ENCODE data around the gene RASGEF1C.

The RASGEF1C gene

GRCh38 chr5:180075703-180076102 is 133.3 kb downstream of the RASGEF1C start:
- TF ChIP-seq CTCF (IDR thresholded peaks at IDR 0.05; ENCODE audit: low read depth, low read length), result no peak
- no peak for DNase-seq (ENCODE audit: extremely low read depth, low read depth)

DNA sequence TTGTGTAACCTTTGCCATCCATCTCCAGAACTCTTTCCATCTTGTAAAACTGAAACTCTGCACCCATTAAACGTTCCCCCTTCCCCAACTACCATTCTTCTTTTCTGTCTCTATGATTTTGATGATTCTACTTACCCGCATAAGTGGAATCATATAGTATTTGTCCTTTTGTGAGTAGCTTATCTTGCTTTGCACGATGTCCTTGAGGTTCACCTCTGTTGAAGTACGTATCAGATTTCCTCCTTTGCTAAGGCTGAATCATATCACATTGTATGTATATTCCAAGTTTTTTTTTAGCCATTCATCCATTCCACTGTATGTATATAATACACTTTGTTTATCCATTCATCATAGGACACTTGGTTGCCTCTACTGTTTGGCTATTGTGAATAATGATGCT is 134.5 kb downstream of the RASGEF1C start:
- no peak for DNase-seq (ENCODE audit: extremely low read depth, low read depth)
- TF ChIP-seq CTCF (IDR thresholded peaks at IDR 0.05; ENCODE audit: low read depth, low read length), result no peak

DNA sequence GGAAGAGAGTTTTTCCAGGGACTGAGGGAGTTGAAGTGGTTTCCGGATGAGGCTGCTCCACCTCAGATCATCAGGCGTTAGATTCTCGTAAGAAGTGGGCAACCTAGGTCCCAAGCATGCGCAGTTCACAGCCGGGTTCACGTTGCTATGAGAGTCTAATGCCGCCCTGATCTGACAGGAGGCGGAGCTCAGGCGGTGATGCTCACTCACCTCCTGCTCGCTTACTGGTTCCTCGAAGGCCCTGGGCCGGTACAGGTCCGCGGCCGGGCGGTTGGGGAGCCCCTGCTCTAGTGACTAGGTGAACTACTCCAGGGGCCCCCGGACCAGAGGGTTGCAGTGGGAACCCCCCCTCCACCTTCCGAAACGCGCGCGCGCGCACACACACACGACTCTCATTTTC is 136.5 kb downstream of the RASGEF1C start:
- no peak for TF ChIP-seq CTCF (IDR thresholded peaks at IDR 0.05; ENCODE audit: low read depth, low read length)

GRCh38 chr5:180072256-180072548 is 136.8 kb downstream of the RASGEF1C start:
- no peak for TF ChIP-seq CTCF (IDR thresholded peaks at IDR 0.05; ENCODE audit: low read depth, low read length)
- no peak for DNase-seq (ENCODE audit: extremely low read depth, low read depth)

More for the DNA sequence above, 136.5 kb downstream of the RASGEF1C start:
- DNase-seq (ENCODE audit: extremely low read depth, low read depth), result no peak

DNA sequence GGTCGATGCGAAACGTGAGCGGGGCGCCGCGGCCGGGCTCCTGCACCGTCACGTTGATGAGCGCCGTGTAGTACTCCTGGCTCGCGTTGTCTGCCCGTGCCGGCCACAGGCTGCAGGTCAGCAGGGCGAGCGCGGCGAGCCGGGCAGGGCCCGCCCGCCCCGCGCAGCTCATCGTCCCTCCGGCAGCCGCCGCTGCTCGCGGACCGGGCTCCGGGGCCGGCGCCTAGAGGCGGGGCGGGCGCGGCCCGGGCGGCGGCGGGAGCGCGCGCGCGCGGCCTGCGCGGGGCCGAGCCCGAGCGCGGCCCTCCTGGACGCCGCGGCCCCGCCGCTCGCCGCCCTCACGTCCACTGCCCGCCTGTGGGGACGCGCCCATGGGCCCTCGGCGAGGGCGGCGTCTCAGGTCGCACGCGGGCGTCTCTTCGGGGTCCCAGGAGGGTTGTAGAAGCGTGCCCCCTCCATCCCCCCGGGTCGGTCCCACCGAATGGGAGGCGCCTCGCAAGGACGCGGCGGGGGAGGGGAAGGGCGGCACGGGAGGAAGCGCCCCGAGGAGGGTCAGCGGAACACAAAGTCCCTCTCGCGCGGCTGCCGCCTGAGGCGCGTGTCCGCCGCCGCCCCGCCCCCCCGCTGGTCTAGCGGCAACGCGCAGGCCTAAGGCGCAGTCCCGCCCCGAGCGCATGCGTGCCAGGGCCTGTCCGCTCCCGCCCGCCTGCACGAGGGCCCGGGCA is 137.3 kb downstream of the RASGEF1C start, which contains the start of gene RNF130:
RNF130 (minus strand) TSS at position 229 of the 725 bp plus-strand sequence; CDS start at position 172, 57 bp downstream.
- peak; percentile 77 for DNase-seq (ENCODE audit: extremely low read depth, low read depth)
- TF ChIP-seq CTCF (IDR thresholded peaks at IDR 0.05; ENCODE audit: low read depth, low read length), result no peak

GRCh38 chr5:180070756-180071530 is 138.1 kb downstream of the RASGEF1C start:
- no peak for DNase-seq (ENCODE audit: extremely low read depth, low read depth)
- no peak for TF ChIP-seq CTCF (IDR thresholded peaks at IDR 0.05; ENCODE audit: low read depth, low read length)

DNA sequence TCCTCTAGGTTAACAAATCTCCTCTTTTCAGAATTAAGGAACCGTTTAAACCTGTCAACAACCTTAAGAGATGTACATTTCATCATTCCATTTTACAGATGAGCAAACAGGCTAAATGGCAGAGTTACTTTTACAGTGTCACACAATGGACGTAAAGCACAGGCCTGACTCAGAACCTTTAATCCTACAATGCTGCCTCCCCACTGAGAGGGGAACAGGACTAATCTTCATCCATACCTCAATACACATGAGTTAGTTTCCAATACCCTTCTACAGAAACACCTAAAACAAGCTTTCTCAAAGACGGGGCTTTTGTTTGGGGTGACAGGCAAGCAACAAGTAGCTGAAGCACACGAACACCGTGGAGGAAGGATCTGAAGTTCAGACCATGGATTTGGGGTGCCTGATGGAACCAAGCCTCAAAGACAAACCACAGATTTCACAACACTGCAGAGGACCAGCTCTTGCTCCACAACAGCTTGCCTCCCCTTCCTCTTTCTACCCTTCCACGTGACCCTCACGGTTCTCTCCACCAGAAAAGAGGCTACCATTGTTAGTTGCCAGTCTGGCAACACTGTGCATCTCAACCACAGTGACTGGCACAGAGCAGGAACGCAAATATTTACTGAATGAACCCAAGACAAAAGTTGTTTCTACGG is 139.3 kb downstream of the RASGEF1C start:
- no peak for DNase-seq (ENCODE audit: extremely low read depth, low read depth)
- TF ChIP-seq CTCF (IDR thresholded peaks at IDR 0.05; ENCODE audit: low read depth, low read length), result no peak
